T-helper 1 cell treated with Interleukin-12 subunit alpha and Interleukin-12 subunit beta and Interleukin-4 antibody, amounts not matched to agents 30 μg/mL and 1 μg/mL, for 36 hours (primary cell): Measurements from ENCODE around the gene ATP2B2.

ENCODE experiments used
- H3K27ac Mint-ChIP-seq: one replicate; pipeline ENCODE4 v1.8.0; 2021; ENCODE audit warnings: mild to moderate bottlenecking, mixed read lengths
- H3K27me3 Mint-ChIP-seq: one replicate; pipeline ENCODE4 v1.8.0; 2021; ENCODE audit warnings: low read depth, mixed read lengths
- H3K36me3 Mint-ChIP-seq: one replicate; pipeline ENCODE4 v1.8.0; 2021; ENCODE audit warnings: low read depth, mixed read lengths
- H3K4me1 Mint-ChIP-seq: one replicate; pipeline ENCODE4 v1.8.0; 2021; ENCODE audit warnings: low read depth, mixed read lengths
- H3K4me3 Mint-ChIP-seq: one replicate; pipeline ENCODE4 v1.8.0; 2021; ENCODE audit warnings: mild to moderate bottlenecking, moderate library complexity, mixed read lengths
- H3K9me3 Mint-ChIP-seq: one replicate; pipeline ENCODE4 v1.8.0; 2021; ENCODE audit warnings: mixed read lengths

The ATP2B2 gene

DNA sequence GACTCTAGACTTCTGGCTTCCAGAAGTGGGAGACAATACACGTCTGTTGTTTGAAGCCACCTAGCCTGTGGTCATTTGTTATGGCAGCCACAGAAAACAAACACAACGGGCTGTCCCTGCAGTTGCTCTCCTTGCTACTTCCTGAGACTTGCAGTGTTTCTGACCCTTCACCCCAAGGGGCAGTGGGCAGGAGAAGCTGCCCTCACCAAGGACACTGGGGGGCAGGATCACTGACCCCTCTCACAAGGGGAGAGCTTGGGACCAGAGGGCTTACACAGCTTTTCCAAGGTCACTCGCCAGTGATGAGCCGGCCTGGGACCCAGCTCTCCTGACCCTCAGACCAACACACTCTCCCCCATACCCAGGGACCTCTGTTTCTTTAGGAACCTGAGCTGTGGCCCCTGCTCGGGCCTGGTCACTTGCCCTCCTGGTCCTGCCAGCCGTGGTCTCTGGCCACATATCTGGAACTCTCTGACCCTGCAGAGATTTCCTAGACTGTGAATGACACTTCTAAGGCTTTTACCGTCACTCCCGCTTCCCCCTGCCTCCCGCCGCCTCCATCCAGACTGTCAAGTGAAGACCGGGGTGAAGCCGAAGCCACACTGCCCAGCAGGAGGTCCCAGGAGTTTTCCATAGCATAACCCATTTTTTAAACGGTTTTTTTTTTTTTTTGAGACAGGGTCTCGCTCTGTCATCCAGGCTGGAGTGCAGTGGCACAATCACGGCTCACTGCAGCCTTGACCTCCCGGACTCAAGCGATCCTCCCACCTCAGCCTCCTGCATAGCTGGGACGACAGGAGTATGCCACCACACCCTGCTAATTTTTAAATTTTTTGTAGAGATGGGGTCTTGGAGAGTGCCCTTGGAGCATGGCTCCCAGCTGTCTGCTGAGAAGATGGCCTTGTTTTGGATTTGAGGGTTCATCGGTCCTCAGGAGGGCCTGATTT, 4.4 kb downstream of the ATP2B2 start:
- H3K4me1 Mint-ChIP-seq: no peaks in the 10 kb centered on the region
- no peaks in the 10 kb centered on the region for H3K36me3 Mint-ChIP-seq
- peaks cover 15% of the 10 kb centered on the region for H3K27me3 Mint-ChIP-seq
- H3K27ac Mint-ChIP-seq: no peak overlapping the region
- no peak overlapping the region for H3K4me3 Mint-ChIP-seq
- no peaks in the 10 kb centered on the region for H3K9me3 Mint-ChIP-seq

DNA sequence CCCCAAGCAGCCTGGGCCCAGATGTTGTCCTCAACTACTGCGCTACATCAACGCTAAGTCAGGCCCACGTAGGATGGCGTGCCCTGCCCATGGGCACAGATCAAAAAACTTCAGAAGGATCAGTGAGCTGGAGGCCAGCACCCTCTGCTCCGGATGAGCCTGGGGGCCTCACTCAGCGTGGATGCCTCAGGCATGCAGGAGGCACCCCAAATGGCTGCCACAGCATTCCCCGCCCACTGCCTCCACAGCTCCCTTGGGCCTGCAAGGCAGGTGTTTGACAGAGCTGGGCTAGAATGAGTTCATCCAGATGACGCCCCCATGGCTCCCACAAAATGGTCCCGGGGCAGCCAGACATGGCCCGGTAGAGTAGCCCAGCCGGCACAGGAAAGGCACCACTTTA, 7.1 kb downstream of the ATP2B2 start:
- Mint-ChIP-seq H3K4me3 (no peak overlapping the region), H3K27me3 (no peaks in the 10 kb centered on the region), H3K36me3 (no peaks in the 10 kb centered on the region), H3K27ac (no peak overlapping the region), H3K4me1 (no peaks in the 10 kb centered on the region), H3K9me3 (no peaks in the 10 kb centered on the region)

DNA sequence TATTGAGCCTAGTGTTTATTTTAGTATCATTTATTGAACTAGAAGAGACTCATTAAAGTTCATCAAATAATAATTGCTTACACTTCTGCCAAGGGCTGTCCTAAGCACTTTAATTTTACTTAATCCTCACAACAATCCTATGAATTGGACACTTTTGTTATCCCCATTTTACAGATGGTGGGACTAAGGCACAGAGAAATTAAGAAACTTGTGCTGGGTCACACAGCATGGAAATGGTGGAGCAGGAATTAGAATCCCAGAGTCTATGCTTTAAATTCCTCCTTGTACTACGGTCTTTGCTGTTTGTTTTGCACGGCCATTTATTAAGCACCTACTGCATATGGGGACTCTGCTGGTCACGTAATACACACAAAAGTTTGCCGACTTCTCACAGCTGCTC, 7.9 kb downstream of the ATP2B2 start:
- no peaks in the 10 kb centered on the region for H3K9me3 Mint-ChIP-seq
- no peaks in the 10 kb centered on the region for H3K4me1 Mint-ChIP-seq
- H3K4me3 Mint-ChIP-seq: no peak overlapping the region
- no peaks in the 10 kb centered on the region for H3K36me3 Mint-ChIP-seq
- no peaks in the 10 kb centered on the region for H3K27me3 Mint-ChIP-seq
- no peak overlapping the region for H3K27ac Mint-ChIP-seq

DNA sequence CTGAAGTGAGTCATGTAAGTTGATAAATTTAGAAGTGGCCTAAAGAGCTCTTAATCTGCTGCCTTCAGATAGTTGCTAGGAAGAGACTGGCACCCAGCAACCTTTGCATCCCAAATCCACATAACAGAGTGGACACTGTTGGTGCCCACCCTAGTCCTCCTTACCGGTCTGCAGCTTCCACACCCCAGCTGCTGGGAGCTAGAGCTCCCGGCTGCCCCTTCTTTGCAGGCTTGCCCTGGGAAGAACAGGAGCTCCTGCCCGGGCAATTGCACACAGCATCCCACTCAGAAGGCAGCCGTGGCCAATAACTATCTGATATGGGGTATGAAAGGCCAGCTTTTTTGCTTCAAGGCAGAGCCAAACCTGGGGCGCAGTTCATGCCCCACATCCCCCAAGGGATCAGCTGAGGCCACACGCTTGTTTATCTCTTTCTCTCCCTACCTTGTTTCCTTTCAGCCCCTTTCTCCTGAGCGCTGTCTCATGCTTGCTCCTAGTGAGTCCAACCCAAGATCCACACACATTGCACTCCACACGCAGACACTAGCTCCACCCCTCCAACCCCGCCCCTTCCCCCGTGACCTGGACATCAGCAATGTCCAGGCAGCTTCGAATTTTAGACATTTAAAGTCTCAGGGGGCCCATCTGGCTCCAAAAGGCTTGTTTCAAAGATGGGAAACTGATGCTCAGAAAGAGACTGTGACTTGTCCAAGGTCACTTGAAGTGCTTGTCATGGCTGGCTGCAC, 9.1 kb downstream of the ATP2B2 start:
- no peaks in the 10 kb centered on the region for H3K27me3 Mint-ChIP-seq
- H3K36me3 Mint-ChIP-seq: no peaks in the 10 kb centered on the region
- H3K9me3 Mint-ChIP-seq: no peaks in the 10 kb centered on the region
- no peaks in the 10 kb centered on the region for H3K4me1 Mint-ChIP-seq
- H3K27ac Mint-ChIP-seq: no peak overlapping the region
- H3K4me3 Mint-ChIP-seq: no peak overlapping the region

DNA sequence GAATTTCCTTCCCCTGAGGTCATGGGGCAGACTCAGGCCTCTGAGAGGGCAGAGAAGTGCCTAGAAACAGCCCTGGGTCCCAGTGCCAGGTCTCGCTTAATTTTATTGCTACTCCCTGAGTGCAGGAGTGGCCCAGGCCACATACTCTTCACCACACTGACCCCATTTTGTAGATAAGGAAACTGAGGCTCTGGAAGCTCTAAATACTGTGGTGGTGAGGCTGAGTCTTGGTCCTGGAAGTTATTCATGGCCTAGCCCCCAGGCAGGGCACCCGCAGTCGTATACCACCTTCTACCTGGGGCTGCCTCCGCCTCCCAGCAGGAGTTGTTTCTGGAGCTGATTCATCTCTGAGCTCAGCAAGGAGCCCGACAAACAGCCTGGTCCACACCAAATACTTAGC, 9.8 kb downstream of the ATP2B2 start:
- H3K4me3 Mint-ChIP-seq: no peak overlapping the region
- no peaks in the 10 kb centered on the region for H3K9me3 Mint-ChIP-seq
- H3K36me3 Mint-ChIP-seq: no peaks in the 10 kb centered on the region
- no peak overlapping the region for H3K27ac Mint-ChIP-seq
- no peaks in the 10 kb centered on the region for H3K4me1 Mint-ChIP-seq
- H3K27me3 Mint-ChIP-seq: no peaks in the 10 kb centered on the region

DNA sequence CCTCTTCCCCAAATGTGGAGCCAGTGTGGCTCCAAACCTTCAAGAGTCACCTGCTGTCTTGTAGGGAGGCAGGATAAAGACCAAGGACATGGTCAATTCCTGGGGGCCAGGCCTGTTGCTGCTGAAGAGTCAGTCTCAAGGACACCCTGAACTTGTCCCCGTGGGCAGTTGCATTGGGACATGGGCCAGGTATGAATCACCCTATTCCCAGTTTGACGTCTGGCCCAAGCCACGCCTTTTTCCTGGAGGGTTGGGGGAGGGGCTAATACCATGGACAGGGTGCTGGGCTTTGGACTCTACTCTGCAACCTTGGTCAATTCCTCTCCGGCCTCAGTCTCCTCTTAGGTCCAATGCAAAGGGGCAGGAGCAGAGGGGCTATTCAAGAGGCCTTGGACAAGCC, 10.4 kb downstream of the ATP2B2 start:
- no peak overlapping the region for H3K4me3 Mint-ChIP-seq
- no peak overlapping the region for H3K27ac Mint-ChIP-seq
- no peaks in the 10 kb centered on the region for H3K4me1 Mint-ChIP-seq
- no peaks in the 10 kb centered on the region for H3K36me3 Mint-ChIP-seq
- no peaks in the 10 kb centered on the region for H3K27me3 Mint-ChIP-seq
- no peaks in the 10 kb centered on the region for H3K9me3 Mint-ChIP-seq

DNA sequence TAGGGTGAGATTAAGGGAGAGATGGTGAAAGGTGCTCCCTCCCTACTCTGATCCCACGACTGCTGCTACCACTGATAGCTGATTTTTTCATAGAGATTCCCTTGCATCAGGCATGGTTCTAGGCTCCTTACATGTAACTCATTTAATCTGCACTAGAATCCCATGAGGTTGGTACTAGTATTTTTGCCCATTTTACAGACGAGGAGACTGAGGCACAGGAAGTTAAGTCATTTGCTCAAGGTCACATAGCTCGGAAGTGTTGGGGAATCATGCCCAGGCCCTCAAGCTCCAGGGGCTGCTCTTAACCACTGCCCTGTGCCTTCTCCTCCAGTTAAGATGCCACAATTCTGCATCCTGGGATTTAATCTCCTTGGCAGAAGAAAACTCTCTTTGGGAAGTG, 11.2 kb downstream of the ATP2B2 start:
- Mint-ChIP-seq H3K27me3 (no peaks in the 10 kb centered on the region), H3K4me3 (no peak overlapping the region), H3K36me3 (no peaks in the 10 kb centered on the region), H3K9me3 (no peaks in the 10 kb centered on the region), H3K27ac (no peak overlapping the region), H3K4me1 (no peaks in the 10 kb centered on the region)

DNA sequence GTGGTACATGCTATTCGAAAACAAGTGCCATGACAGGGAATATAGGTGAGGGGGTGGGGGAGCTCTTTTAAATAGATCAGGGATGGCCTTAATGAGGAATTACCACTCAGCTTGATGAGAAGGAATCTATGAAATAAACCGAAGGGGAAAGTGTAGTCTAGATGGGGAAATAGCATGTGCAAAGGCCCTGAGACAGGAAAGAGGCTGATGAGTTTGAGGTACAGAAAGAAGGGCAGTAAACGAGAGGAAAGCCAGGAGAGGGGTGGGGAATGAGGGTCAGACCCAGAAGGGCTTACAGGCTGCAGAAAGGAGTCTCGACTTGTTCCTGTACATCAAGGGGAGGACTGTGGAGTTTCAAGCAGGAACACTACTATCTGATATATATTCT, 12.2 kb downstream of the ATP2B2 start:
- Mint-ChIP-seq H3K27me3 (no peaks in the 10 kb centered on the region), H3K4me1 (no peaks in the 10 kb centered on the region), H3K9me3 (no peaks in the 10 kb centered on the region), H3K36me3 (no peaks in the 10 kb centered on the region), H3K27ac (no peak overlapping the region), H3K4me3 (no peak overlapping the region)

DNA sequence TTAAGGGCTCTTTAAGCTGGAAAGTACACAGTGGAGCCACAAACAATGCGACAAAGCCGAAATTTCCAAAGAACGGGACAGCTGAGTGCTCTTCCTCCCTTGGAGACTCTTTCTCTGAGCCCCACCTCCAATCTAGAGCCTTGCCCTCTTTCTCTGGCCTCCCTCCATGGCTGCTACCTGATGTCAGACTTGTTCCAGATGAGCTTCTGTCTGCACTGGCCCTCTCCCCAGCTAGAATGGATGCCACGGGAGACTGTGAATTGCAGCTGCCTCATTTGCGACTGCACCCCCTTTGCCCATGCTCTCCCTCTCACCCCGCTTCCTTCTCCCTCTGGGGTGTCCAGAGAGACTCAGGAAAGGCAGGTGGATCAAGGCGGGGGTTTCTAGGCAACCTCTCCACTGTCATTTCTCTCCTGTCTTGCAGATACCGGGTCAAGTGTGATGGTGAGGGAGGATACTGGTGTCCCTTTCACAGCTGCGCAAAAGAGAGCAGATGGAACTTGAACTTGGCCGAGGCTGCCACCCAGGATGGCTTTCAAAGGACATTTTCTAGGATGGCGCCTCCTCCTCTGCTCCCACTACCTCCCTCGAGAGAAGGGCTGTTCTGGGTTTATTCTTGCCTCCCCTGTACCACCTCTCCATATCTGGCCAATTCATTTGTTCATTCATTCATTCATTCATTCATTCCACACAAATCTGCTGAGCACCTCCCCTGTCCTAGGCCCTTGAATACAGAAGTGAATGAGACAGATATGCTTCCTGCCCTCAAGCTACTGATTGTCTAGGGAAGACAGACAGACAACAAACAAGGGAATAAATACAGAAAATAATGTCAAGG, 12.8 kb downstream of the ATP2B2 start:
- no peaks in the 10 kb centered on the region for H3K9me3 Mint-ChIP-seq
- H3K27ac Mint-ChIP-seq: no peak overlapping the region
- no peaks in the 10 kb centered on the region for H3K4me1 Mint-ChIP-seq
- H3K27me3 Mint-ChIP-seq: no peaks in the 10 kb centered on the region
- H3K36me3 Mint-ChIP-seq: no peaks in the 10 kb centered on the region
- no peak overlapping the region for H3K4me3 Mint-ChIP-seq

DNA sequence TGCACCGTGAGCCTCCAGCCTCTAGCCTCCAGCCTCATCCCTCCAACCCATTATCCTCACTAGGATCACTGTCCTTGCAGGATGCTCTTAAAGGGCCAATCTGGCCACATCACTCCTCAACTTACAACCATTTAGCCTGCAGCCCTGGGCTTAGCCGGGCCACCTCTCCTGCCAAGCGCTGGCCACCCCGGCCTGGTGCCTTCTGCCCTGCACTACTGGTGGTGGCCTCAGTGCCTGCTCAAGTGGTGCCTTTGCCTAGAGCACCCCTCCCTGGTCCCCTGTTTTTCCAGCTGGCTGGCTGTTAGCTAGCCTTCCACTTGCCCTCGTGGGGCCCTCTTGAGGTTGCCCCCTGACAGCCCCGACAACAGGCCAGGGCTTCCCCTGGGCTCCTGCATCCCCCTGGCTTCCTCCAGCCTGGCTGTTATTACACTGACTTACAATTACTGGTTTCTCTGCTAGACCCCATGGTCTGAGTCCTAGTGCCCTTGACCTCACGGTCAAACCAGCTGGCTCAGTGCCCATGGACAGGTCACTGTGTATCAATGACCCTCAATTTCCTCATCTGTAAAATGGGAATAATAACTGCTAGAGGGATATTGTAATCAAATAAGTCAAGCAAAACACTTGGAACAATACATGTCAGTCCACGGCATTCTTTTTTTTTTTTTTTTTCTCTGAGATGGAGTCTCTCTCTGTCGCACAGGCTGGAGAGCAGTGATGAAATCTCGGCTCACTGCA, 15.5 kb downstream of the ATP2B2 start:
- Mint-ChIP-seq H3K4me1 (no peaks in the 10 kb centered on the region), H3K27me3 (no peaks in the 10 kb centered on the region), H3K36me3 (no peaks in the 10 kb centered on the region), H3K27ac (no peak overlapping the region), H3K9me3 (no peaks in the 10 kb centered on the region), H3K4me3 (no peak overlapping the region)

DNA sequence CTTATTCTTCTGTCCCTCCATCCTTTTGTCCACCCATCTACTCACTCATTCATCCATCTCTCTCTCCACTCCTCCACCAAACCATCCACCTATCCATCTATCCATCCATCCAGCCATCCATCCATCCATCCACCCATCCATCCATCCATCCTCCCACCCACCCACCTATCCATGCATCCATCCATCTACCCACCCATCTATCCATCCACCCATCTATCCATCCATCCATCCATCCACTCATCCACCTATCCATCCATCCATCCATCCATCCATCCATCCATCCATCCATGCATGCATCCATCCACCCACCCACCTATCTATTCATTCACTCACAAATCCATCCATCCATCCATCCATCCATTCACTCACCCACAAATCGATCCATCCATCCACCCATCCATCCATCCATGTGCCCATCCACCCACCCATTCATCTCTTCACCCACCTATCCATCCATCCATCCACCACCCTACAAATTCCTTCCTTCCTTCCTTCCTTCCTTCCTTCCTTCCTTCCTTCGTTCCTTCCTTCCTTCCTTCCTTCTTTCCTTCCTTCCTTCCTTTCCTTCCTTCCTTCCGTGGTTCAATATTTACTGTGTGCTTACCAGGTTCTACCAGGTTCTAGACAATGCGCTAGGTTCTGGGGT, 17.3 kb downstream of the ATP2B2 start:
- no peaks in the 10 kb centered on the region for H3K9me3 Mint-ChIP-seq
- H3K27me3 Mint-ChIP-seq: no peaks in the 10 kb centered on the region
- H3K4me1 Mint-ChIP-seq: no peaks in the 10 kb centered on the region
- no peak overlapping the region for H3K4me3 Mint-ChIP-seq
- H3K27ac Mint-ChIP-seq: no peak overlapping the region
- H3K36me3 Mint-ChIP-seq: no peaks in the 10 kb centered on the region

DNA sequence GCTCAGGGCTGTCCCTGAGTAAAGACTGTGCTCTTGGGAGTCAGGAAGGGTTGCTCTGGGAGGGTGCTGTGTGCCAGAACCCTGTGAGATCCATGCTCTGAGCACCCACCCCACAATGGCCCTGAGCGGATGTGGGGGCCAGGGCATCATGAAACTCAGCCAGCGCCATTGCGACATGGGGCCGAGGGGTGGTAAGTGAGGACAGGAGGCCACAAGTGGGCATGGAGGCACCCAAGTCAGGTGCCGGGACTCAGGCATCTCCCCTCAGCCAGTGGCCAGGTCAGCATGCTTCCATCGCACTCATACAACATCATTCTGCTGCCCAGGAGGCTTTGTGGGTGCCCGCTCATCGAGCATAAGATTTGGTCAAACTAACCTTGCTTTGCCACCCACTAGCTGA, 19.6 kb downstream of the ATP2B2 start:
- no peak overlapping the region for H3K27ac Mint-ChIP-seq
- no peak overlapping the region for H3K4me3 Mint-ChIP-seq
- no peaks in the 10 kb centered on the region for H3K4me1 Mint-ChIP-seq
- no peaks in the 10 kb centered on the region for H3K27me3 Mint-ChIP-seq
- no peaks in the 10 kb centered on the region for H3K36me3 Mint-ChIP-seq
- no peaks in the 10 kb centered on the region for H3K9me3 Mint-ChIP-seq

DNA sequence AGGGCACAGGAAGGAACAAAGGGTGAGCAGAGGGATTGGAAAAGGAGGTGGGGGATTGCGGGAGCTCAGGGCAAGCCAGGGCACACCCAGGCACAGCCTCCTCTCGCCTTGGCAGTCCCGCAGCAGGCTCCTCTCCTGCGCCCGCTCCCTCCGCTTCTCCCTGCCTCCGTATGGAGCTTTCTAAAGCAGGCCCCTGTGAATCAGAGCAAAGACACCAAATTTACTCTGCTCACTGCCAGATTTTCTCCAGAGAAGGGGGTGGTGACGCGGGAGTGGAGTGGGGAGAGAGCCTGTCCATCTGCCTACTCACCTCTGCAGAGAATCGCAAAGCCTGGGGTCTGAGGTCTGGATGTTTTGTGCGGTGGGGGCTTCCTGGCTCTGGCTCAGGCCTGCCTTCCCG, 20.0 kb downstream of the ATP2B2 start:
- H3K36me3 Mint-ChIP-seq: no peaks in the 10 kb centered on the region
- H3K27ac Mint-ChIP-seq: no peak overlapping the region
- H3K9me3 Mint-ChIP-seq: no peaks in the 10 kb centered on the region
- H3K4me1 Mint-ChIP-seq: no peaks in the 10 kb centered on the region
- H3K4me3 Mint-ChIP-seq: no peak overlapping the region
- no peaks in the 10 kb centered on the region for H3K27me3 Mint-ChIP-seq

DNA sequence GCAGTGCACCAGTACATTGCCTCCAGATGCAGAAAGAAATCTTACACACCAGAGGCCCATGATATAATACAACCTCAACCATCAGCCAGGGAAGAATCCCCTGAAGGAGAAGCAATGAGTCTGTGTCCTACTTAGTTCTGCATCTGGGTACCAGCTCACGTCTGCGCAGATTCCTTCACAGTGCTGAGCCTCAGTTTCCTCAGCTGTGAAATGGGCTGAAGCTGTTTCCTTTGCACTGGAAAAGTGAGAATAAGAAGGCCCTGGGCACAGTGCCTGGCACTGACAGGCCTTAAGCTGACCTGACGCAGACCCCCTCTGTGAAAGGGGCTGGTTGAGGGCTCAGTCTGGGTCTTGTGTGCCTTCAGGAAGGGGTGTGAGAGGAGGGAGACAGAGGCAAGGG, 20.7 kb downstream of the ATP2B2 start:
- Mint-ChIP-seq H3K36me3 (no peaks in the 10 kb centered on the region), H3K4me3 (no peak overlapping the region), H3K4me1 (no peaks in the 10 kb centered on the region), H3K27ac (no peak overlapping the region), H3K27me3 (no peaks in the 10 kb centered on the region), H3K9me3 (no peaks in the 10 kb centered on the region)
